Measurements from ENCODE around the gene C12orf75. TPM values are rescaled to one million over a fixed set of nuclear protein-coding genes. Genes with fewer than 3 reads are reported as not detected.

C12orf75 gene
- total and polyA plus RNA-seq, 10 donors, result 12.7 to 33.4 (median 17.8) TPM

GRCh38 chr12:105332925-105333324, 2.4 kb downstream of the C12orf75 start:
- intact Hi-C loops (cut with DNase I; ENCODE audit: low total_unique reads), result no loop called here
- TF ChIP-seq CTCF (IDR thresholded peaks at IDR 0.05 in 8 of 11, conservative IDR thresholded peaks at IDR 0.05 in 3 of 11), result no peak
- no peak for TF ChIP-seq POLR2AphosphoS5 (IDR thresholded peaks at IDR 0.05)
- no peak for TF ChIP-seq POLR2A (IDR thresholded peaks at IDR 0.05)
- no peaks in the 10 kb centered on the region for H3K36me3 ChIP-seq
- H3K4me3 ChIP-seq, result no peak overlapping the region
- WGBS, 5 donors, result 68 to 83% (median 76%) methylated on average over 1 of the region's 1 CpG
- peaks cover 0 to 19% (median 0%) of the 10 kb centered on the region in 7 donors for H3K27me3 ChIP-seq (replicated peaks in 1 of 7)
- DNase-seq, result no peak
- no peak overlapping the region for H3K27ac ChIP-seq
- H3K9me3 ChIP-seq, result no peaks in the 10 kb centered on the region
- peaks cover 5 to 62% (median 23%) of the 10 kb centered on the region in 6 donors for H3K4me1 ChIP-seq

GRCh38 chr12:105334001-105334400, 3.5 kb downstream of the C12orf75 start:
- intact Hi-C loops (cut with DNase I; ENCODE audit: low total_unique reads), result no loop called here
- TF ChIP-seq POLR2AphosphoS5 (IDR thresholded peaks at IDR 0.05) (no peak), CTCF (IDR thresholded peaks at IDR 0.05 in 8 of 11, conservative IDR thresholded peaks at IDR 0.05 in 3 of 11) (no peak), POLR2A (IDR thresholded peaks at IDR 0.05) (no peak)
- WGBS, 5 donors, result 58 to 84% (median 72%) methylated on average over 3 of the region's 3 CpGs
- H3K9me3 ChIP-seq, result no peaks in the 10 kb centered on the region
- peaks cover 0 to 19% (median 0%) of the 10 kb centered on the region in 7 donors for H3K27me3 ChIP-seq (replicated peaks in 1 of 7)
- no peak overlapping the region for H3K27ac ChIP-seq
- no peak overlapping the region for H3K4me3 ChIP-seq
- H3K4me1 ChIP-seq, result peaks cover 5 to 51% (median 22%) of the 10 kb centered on the region in 6 donors
- DNase-seq, result no peak
- no peaks in the 10 kb centered on the region for H3K36me3 ChIP-seq

- Histone ChIP-seq H3K36me3 (no peaks in the 10 kb centered on the region), H3K27ac (no peak overlapping the region), H3K9me3 (peaks cover 0 to under 1% (median 0%) of the 10 kb centered on the region in 8 donors), H3K4me1 (peaks cover 5 to 46% (median 22%) of the 10 kb centered on the region in 6 donors), H3K4me3 (no peak overlapping the region), H3K27me3 (replicated peaks in 1 of 7) (peaks cover 0 to 19% (median 0%) of the 10 kb centered on the region in 7 donors)
- DNase-seq, result no peak
- intact Hi-C loops (cut with DNase I; ENCODE audit: low total_unique reads), result no loop called here
- WGBS, 5 donors, result 88 to 95% (median 91%) methylated on average over 4 of the region's 4 CpGs
- TF ChIP-seq POLR2AphosphoS5 (IDR thresholded peaks at IDR 0.05) (no peak), CTCF (IDR thresholded peaks at IDR 0.05 in 8 of 11, conservative IDR thresholded peaks at IDR 0.05 in 3 of 11) (no peak), POLR2A (IDR thresholded peaks at IDR 0.05) (no peak)
Measured at GRCh38 chr12:105334582-105334981, 4.1 kb downstream of the C12orf75 start.

- 66 to 84% (median 80%) methylated on average over 5 of the region's 5 CpGs for WGBS, 5 donors
- no peak for DNase-seq
- no peak overlapping the region for H3K4me3 ChIP-seq
- peaks cover 0 to 34% (median 14%) of the 10 kb centered on the region in 6 donors for H3K4me1 ChIP-seq
- H3K9me3 ChIP-seq, result peaks cover 2 to 13% (median 8%) of the 10 kb centered on the region in 8 donors
- H3K36me3 ChIP-seq, result no peaks in the 10 kb centered on the region
- intact Hi-C loops (cut with DNase I; ENCODE audit: low total_unique reads), result no loop called here
- H3K27me3 ChIP-seq (replicated peaks in 1 of 7), result peaks cover 0 to 12% (median 0%) of the 10 kb centered on the region in 7 donors
- no peak overlapping the region for H3K27ac ChIP-seq
- no peak for TF ChIP-seq CTCF (IDR thresholded peaks at IDR 0.05 in 8 of 11, conservative IDR thresholded peaks at IDR 0.05 in 3 of 11)
- no peak for TF ChIP-seq POLR2AphosphoS5 (IDR thresholded peaks at IDR 0.05)
- TF ChIP-seq POLR2A (IDR thresholded peaks at IDR 0.05), result no peak
Measured at GRCh38 chr12:105335856-105336255, 5.4 kb downstream of the C12orf75 start.
